Gastrocnemius medialis (tissue), 4 donors: ENCODE measurements around the gene PTP4A1. TPM values are rescaled to one million over a fixed set of nuclear protein-coding genes. Genes with fewer than 3 reads are reported as not detected.
A peak's percentile ranks its signal among the peaks of the same experiment; 100 is the strongest.

Source experiments
- ATAC-seq, 2 donors: fragments of 150-250 bp; one replicate each; pipeline ENCODE4 v1.9.1; 2016
- DNase-seq, 2 donors: peaks; one replicate each; pipeline ENCODE4 v3.0.0-alpha.2; 2019
- H3K27ac ChIP-seq, 4 donors: fragments of 200-600 bp; sonication (generic); 1 replicate in 1 of 4; 2 replicates in 3 of 4; pipeline ENCODE4 v1.5.1; 2016 to 2018; ENCODE audit warnings: mild to moderate bottlenecking in 2 of 4, moderate library complexity in 1 of 4
- H3K27me3 ChIP-seq, 3 donors: fragments of 200-600 bp; sonication (generic) in 2 of 3; 1 replicate in 1 of 3; 2 replicates in 2 of 3; pipeline versions ENCODE4 v1.5.1 to v1.6.0; 2016 to 2019; ENCODE audit warnings: mild to moderate bottlenecking in 1 of 3, moderate library complexity in 1 of 3
- H3K36me3 ChIP-seq, 2 donors: fragments of 200-600 bp; sonication (generic) in 1 of 2; one replicate each; pipeline ENCODE4 v1.5.1; 2017 to 2018
- H3K4me1 ChIP-seq, 2 donors: fragments of 200-600 bp; sonication (generic) in 1 of 2; one replicate each; pipeline ENCODE4 v1.5.1; 2016 to 2017; ENCODE audit warnings: mild to moderate bottlenecking in 2 of 2
- H3K4me3 ChIP-seq, 4 donors: fragments of 200-600 bp; sonication (generic) in 3 of 4; 1 replicate in 1 of 4; 2 replicates in 3 of 4; pipeline ENCODE4 v1.5.1; 2016 to 2019; ENCODE audit warnings: mild to moderate bottlenecking in 2 of 4
- H3K9me3 ChIP-seq, 3 donors: fragments of 200-600 bp; sonication (generic) in 2 of 3; 1 replicate in 1 of 3; 2 replicates in 2 of 3; pipeline ENCODE4 v1.5.1; 2016 to 2019
- POLR2A ChIP-seq, 2 donors: fragments of 450-650 bp; IDR thresholded peaks; one replicate each; pipeline ENCODE4 v1.6.1; 2017; ENCODE audit warnings: antibody characterized with exemption in 2 of 2, mild to moderate bottlenecking in 2 of 2, moderate library complexity in 2 of 2
- in situ Hi-C, 4 donors: fragments of 200-750 bp; cut with MboI; loops; one replicate each; pipeline versions ENCODE4 v1.15.0 to v1.8.0; 2017; ENCODE audit warnings: low sequenced_read_pairs in 4 of 4
- intact Hi-C: fragments of 100-400 bp; cut with DNase I; formaldehyde crosslinking; loops from one replicate; pipeline ENCODE4 v1.15.1; 2023; ENCODE audit warnings: low total_unique reads
- total RNA-seq, 4 donors: library from RNA; depleted of rRNA; stranded (reverse); fragments of >200 nt; gene quantifications; one replicate each; pipeline versions ENCODE4 v1.1.0 to v1.2.3, GENCODE V29; 2016
- TF ChIP-seq, protein P1 (sequence below), 5 experiments: fragments of 450-650 bp in 3 of 5; fragments of 200-600 bp in 2 of 5; sonication (generic) in 2 of 5; IDR thresholded peaks in 4 of 5; conservative IDR thresholded peaks in 1 of 5; 1 replicate in 4 of 5; 2 replicates in 1 of 5; pipeline ENCODE4 v1.5.1; 2016 to 2019; ENCODE audit warnings: antibody characterized with exemption in 5 of 5, mild to moderate bottlenecking in 3 of 5, moderate library complexity in 3 of 5

The PTP4A1 gene
- total RNA-seq, 4 donors from 2014 or later, result 30.6 to 256 (median 90.8) TPM

GRCh38 chr6:63556369-63556768 lies 15.9 kb upstream of the PTP4A1 start:
- in situ Hi-C loops, result no loop called here
- intact Hi-C loops, result no loop called here

DNA sequence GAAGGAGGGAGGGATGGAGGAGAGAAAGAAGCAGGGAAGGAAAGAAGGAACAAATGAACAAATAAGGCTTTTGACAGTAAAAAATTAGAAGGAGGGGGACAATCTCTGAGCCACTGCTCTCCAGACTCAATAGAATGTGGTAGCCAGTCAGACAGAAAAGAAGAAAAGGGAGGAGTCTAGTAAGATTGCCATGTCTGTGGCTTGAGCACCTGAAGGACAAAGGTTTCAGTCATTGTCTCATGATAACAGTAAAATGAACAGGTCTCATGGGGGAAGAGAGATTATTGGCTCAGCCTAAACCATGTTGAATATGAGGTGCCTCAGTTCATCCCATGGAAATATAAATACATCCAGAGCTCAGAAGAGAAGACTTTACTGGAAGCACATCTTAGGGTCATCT lies 14.0 kb upstream of the PTP4A1 start:
- H3K4me1 ChIP-seq, result peaks cover 23 to 27% of the 10 kb centered on the region in 2 donors
- intact Hi-C loops (no loop called here), in situ Hi-C loops (no loop called here)
- ATAC-seq (no peak), DNase-seq (no peak)
- TF ChIP-seq, protein P1, sequence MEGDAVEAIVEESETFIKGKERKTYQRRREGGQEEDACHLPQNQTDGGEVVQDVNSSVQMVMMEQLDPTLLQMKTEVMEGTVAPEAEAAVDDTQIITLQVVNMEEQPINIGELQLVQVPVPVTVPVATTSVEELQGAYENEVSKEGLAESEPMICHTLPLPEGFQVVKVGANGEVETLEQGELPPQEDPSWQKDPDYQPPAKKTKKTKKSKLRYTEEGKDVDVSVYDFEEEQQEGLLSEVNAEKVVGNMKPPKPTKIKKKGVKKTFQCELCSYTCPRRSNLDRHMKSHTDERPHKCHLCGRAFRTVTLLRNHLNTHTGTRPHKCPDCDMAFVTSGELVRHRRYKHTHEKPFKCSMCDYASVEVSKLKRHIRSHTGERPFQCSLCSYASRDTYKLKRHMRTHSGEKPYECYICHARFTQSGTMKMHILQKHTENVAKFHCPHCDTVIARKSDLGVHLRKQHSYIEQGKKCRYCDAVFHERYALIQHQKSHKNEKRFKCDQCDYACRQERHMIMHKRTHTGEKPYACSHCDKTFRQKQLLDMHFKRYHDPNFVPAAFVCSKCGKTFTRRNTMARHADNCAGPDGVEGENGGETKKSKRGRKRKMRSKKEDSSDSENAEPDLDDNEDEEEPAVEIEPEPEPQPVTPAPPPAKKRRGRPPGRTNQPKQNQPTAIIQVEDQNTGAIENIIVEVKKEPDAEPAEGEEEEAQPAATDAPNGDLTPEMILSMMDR (IDR thresholded peaks at IDR 0.05 in 4 of 5, conservative IDR thresholded peaks at IDR 0.05 in 1 of 5), result no peak
- TF ChIP-seq POLR2A (IDR thresholded peaks at IDR 0.05), result no peak
- no peak overlapping the region for H3K27ac ChIP-seq
- H3K9me3 ChIP-seq, result no peaks in the 10 kb centered on the region
- no peaks in the 10 kb centered on the region for H3K36me3 ChIP-seq
- H3K27me3 ChIP-seq, result no peaks in the 10 kb centered on the region
- no peak overlapping the region for H3K4me3 ChIP-seq

More at GRCh38 chr6:63556369-63556768, 15.9 kb upstream of the PTP4A1 start:
- no peaks in the 10 kb centered on the region for H3K9me3 ChIP-seq
- TF ChIP-seq, protein P1 (IDR thresholded peaks at IDR 0.05 in 4 of 5, conservative IDR thresholded peaks at IDR 0.05 in 1 of 5), result no peak
- no peak for TF ChIP-seq POLR2A (IDR thresholded peaks at IDR 0.05)
- DNase-seq (no peak), ATAC-seq (no peak)
- no peak overlapping the region for H3K27ac ChIP-seq
- H3K4me1 ChIP-seq, result peaks cover 21 to 29% of the 10 kb centered on the region in 2 donors
- no peaks in the 10 kb centered on the region for H3K27me3 ChIP-seq
- H3K4me3 ChIP-seq, result no peak overlapping the region
- H3K36me3 ChIP-seq, result no peaks in the 10 kb centered on the region

DNA sequence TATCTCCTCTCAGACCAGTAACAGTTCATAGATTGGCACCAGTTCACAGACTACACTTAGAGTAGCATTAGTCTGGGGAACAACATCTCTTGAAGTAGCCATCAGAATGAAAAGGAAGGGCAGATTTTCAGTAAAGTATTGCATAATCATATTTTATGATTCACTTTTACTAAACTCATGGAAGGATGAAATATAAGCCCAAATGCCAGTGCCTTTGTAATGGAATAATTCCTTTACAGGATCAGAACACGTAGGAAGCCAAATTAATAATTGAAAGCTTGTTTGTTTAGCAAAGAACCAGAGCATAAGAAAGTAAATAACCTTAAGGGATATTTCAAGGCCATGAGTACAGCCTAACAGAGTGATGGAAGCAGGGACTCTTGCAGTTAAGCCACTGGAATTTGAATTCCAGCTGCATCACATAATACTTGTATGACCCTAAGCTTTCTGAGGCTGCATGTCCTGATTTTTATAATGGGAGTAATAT lies 11.4 kb upstream of the PTP4A1 start:
- intact Hi-C loops (no loop called here), in situ Hi-C loops (no loop called here)
- Histone ChIP-seq H3K27ac (peak overlapping the region in 2 of 4 donors; percentile 3 to 37), H3K36me3 (no peaks in the 10 kb centered on the region), H3K27me3 (no peaks in the 10 kb centered on the region), H3K9me3 (no peaks in the 10 kb centered on the region), H3K4me1 (peaks cover 16 to 34% of the 10 kb centered on the region in 2 donors), H3K4me3 (no peak overlapping the region)
- TF ChIP-seq POLR2A (IDR thresholded peaks at IDR 0.05), result no peak
- TF ChIP-seq, protein P1 (IDR thresholded peaks at IDR 0.05 in 4 of 5, conservative IDR thresholded peaks at IDR 0.05 in 1 of 5), result no peak
- no peak for ATAC-seq
- no peak for DNase-seq

GRCh38 chr6:63561288-63561687 lies 11.0 kb upstream of the PTP4A1 start:
- intact Hi-C loops (no loop called here), in situ Hi-C loops (no loop called here)
- Histone ChIP-seq H3K4me3 (no peak overlapping the region), H3K27ac (peak overlapping the region in 2 of 4 donors; percentile 3 to 37), H3K36me3 (no peaks in the 10 kb centered on the region), H3K27me3 (no peaks in the 10 kb centered on the region), H3K4me1 (peaks cover 16 to 32% of the 10 kb centered on the region in 2 donors), H3K9me3 (no peaks in the 10 kb centered on the region)
- DNase-seq, result no peak
- no peak for TF ChIP-seq POLR2A (IDR thresholded peaks at IDR 0.05)
- TF ChIP-seq, protein P1 (IDR thresholded peaks at IDR 0.05 in 4 of 5, conservative IDR thresholded peaks at IDR 0.05 in 1 of 5), result no peak
- no peak for ATAC-seq

DNA sequence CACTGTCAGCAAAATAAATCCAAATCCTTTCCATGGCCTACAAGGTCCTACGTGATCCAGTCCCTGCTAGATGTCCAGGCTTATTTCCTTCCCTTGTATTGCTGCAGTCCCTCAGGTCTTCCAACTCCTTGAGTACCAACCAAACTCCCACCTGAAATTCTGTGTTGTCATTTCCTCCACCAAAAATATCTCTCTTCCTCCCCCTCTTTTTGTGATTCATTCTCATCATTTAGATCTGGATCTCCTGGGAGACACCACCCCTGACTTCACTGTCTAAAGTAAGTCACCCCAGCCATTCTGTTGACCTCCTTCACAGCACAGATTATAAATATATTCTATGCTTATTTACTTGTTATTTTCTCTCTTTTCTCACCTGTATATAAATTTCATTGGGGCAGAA lies 9.0 kb upstream of the PTP4A1 start:
- Histone ChIP-seq H3K4me1 (peaks cover 16 to 32% of the 10 kb centered on the region in 2 donors), H3K36me3 (no peaks in the 10 kb centered on the region), H3K4me3 (no peak overlapping the region), H3K27ac (peak overlapping the region in 1 of 4 donors; percentile 12), H3K9me3 (no peaks in the 10 kb centered on the region), H3K27me3 (no peaks in the 10 kb centered on the region)
- no peak for DNase-seq
- intact Hi-C loops (no loop called here), in situ Hi-C loops (no loop called here)
- no peak for ATAC-seq
- no peak for TF ChIP-seq POLR2A (IDR thresholded peaks at IDR 0.05)
- TF ChIP-seq, protein P1 (IDR thresholded peaks at IDR 0.05 in 4 of 5, conservative IDR thresholded peaks at IDR 0.05 in 1 of 5), result no peak
